Activated CD4-positive, alpha-beta T cell treated with anti-CD3 and anti-CD28 coated beads, Interleukin-2, Interleukin-4, amounts not matched to agents 100 ng/mL and 50 ng/mL, durations not matched to agents 16 hours and 8 hours (primary cell): ENCODE results near the gene AFF1.
"Not testable (repeated sequence)": the region's sequence is repeated elsewhere in the genome, so short reads cannot be mapped to it uniquely, and the experiment has no call there.

Source experiments
- DNase-seq: peaks from one replicate; pipeline ENCODE4 v3.0.0-alpha.2; 2020; ENCODE audit warnings: low spot score

AFF1 gene

GRCh38 chr4:87037171-87037570 is 102.4 kb downstream of the AFF1 start:
- not testable (repeated sequence) for DNase-seq

- DNase-seq = no peak
Measured at GRCh38 chr4:87037671-87038334, 103.0 kb downstream of the AFF1 start.

- DNase-seq = no peak
Measured at GRCh38 chr4:87038837-87039615, 104.2 kb downstream of the AFF1 start.

- no peak for DNase-seq
Measured at GRCh38 chr4:87041141-87041540, 106.3 kb downstream of the AFF1 start.

GRCh38 chr4:87042221-87042620 is 107.4 kb downstream of the AFF1 start:
- no peak for DNase-seq

- no peak for DNase-seq
Measured at GRCh38 chr4:87042986-87043820, 108.4 kb downstream of the AFF1 start.

GRCh38 chr4:87044511-87045233 is 109.9 kb downstream of the AFF1 start:
- no peak for DNase-seq

- DNase-seq = no peak
Measured at GRCh38 chr4:87045234-87045558, 110.4 kb downstream of the AFF1 start.

GRCh38 chr4:87045659-87046058 is 110.8 kb downstream of the AFF1 start:
- no peak for DNase-seq

GRCh38 chr4:87046121-87046551 is 111.3 kb downstream of the AFF1 start:
- no peak for DNase-seq

GRCh38 chr4:87047281-87047798 is 112.5 kb downstream of the AFF1 start:
- no peak for DNase-seq

- DNase-seq = no peak
Measured at GRCh38 chr4:87049508-87049907, 114.7 kb downstream of the AFF1 start.

GRCh38 chr4:87050596-87050995 is 115.8 kb downstream of the AFF1 start:
- no peak for DNase-seq

- DNase-seq = peak; percentile 32
Measured at GRCh38 chr4:87051121-87051713, 116.4 kb downstream of the AFF1 start.

GRCh38 chr4:87052615-87053014 is 117.8 kb downstream of the AFF1 start:
- DNase-seq = no peak

- peak; percentile 56 for DNase-seq
Measured at GRCh38 chr4:87053176-87053658, 118.4 kb downstream of the AFF1 start.

GRCh38 chr4:87053802-87054767 is 119.3 kb downstream of the AFF1 start:
- no peak for DNase-seq

- no peak for DNase-seq
Measured at GRCh38 chr4:87054900-87055299, 120.1 kb downstream of the AFF1 start.

- no peak for DNase-seq
Measured at GRCh38 chr4:87055311-87055710, 120.5 kb downstream of the AFF1 start.

- DNase-seq = no peak
Measured at GRCh38 chr4:87056881-87057280, 122.1 kb downstream of the AFF1 start.
